ENCODE results near the gene TNFRSF1A.

The TNFRSF1A gene

GRCh38 chr12:6323340-6323994, 18.4 kb downstream of the TNFRSF1A start:
- DNase-seq: peak; percentile 61

DNA sequence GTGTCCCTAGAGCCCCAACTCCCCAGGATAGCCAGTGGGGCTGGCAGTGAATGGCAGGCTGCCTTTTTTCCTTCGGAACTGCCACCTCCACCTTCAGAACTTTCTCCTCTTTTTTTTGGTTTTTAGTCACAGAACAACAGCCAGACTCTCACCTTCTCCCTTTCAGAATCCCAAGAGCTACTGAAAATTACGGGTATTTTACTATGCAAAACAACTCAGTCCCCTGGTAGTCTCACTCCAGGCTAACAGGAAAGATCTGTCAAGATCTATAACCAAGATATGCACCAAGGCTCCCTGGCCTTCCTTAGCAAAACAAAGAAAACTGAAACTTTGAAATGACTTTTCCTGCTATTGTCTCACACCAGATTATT, 18.9 kb downstream of the TNFRSF1A start:
- no peak for DNase-seq

GRCh38 chr12:6322352-6322751, 19.5 kb downstream of the TNFRSF1A start:
- DNase-seq: no peak

GRCh38 chr12:6321905-6322304, 20.0 kb downstream of the TNFRSF1A start:
- DNase-seq: no peak

DNA sequence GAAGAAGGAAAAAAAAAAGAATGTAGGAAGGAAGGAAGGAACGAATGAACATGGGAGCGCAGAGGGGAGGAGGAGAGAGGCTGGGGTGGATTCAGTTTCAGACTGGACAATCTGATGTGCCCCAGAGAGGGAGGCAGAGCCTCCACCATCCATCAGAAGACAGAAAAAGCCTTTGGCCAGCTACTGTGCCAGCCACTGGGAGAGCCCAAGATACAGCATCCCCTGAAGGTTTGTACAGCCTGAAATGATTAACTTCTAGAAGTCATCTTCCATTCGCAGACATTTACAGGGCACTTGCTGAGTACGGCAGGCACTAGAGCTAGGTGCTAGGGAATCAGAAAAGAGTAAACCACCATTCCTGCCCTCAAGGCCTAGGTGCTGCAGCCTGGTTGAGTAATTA, 22.4 kb downstream of the TNFRSF1A start:
- DNase-seq: no peak

GRCh38 chr12:6318440-6318879, 23.4 kb downstream of the TNFRSF1A start:
- DNase-seq: no peak

DNA sequence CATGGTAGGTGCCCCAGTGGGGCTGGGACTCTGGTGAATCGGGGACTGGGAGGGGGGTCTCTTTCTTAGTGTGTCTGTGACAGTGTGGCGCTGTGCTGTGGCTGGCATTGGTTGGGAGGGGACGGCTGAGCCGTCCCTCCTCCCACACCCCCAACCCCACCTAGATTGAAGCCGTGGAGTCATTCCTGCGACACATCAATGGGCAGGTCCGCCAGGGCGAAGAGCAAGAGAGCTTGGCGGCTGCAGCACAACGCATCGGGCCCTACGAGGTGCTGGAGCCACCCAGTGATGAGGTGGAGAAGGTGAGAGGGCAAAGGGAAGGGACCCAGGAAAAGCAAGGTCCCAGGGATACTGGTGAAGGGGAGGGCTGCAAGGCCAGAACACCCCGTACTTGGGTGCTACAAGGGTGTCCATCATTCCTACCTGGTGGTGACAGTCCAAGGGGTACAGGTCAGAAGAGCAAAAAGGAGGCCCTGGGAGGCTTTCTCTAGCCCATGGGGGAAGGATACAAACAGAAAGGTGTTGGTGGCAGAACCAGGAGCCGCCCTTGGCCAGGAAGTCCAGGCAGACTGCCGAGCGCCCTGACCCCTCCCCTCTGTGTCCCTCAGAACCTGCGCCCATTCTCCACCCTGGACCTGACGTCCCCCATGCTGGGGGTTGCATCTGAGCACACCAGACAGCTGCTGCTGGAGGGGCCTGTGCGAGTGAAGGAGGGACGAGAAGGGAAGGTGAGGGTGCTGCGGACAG, 24.0 kb downstream of the TNFRSF1A start:
- DNase-seq: no peak

DNA sequence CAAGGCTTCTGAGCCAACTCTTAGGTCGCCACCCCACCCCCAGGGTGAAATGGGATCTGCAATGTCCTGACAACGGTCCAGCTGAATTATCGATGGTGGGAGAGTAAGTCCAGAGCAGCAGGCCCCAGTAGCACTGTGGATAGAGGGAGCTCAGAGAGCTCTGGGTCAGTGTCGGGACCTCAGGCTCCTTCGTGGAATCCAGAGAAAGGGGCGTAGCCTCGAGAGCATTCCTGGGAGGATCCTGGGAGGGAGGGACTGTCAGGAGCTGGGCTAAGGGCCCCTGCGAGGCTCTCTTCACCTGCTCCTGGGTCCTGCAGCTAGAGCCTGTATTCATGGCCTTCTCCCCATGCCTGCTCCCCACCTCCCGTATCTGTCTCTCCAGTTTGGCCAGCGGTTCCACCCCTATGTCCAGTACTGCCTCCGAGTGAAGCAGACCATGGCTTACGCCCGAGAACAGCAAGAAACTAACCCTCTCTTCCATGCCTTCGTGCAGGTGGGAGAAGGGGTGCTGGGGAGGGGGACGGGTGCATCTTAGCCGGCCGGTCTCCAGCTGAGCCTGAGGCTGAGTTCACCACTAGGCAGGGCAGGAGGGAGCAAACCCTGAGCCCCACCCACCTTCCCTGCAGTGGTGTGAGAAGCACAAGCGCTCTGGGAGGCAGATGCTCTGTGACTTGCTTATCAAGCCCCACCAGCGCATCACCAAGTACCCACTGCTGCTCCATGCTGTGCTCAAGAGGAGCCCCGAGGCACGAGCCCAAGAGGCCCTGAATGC, 24.8 kb downstream of the TNFRSF1A start:
- DNase-seq: no peak

- DNase-seq: no peak
These were observed 25.9 kb downstream of the TNFRSF1A start for GRCh38 chr12:6315704-6316597.

- DNase-seq: no peak
These were observed 26.7 kb downstream of the TNFRSF1A start for GRCh38 chr12:6315184-6315583.

- no peak for DNase-seq
These were observed 27.1 kb downstream of the TNFRSF1A start for GRCh38 chr12:6314776-6315175.

- no peak for DNase-seq
These were observed 28.4 kb downstream of the TNFRSF1A start for GRCh38 chr12:6313326-6313940.

- no peak for DNase-seq
These were observed 29.1 kb downstream of the TNFRSF1A start for GRCh38 chr12:6312529-6313325.

DNA sequence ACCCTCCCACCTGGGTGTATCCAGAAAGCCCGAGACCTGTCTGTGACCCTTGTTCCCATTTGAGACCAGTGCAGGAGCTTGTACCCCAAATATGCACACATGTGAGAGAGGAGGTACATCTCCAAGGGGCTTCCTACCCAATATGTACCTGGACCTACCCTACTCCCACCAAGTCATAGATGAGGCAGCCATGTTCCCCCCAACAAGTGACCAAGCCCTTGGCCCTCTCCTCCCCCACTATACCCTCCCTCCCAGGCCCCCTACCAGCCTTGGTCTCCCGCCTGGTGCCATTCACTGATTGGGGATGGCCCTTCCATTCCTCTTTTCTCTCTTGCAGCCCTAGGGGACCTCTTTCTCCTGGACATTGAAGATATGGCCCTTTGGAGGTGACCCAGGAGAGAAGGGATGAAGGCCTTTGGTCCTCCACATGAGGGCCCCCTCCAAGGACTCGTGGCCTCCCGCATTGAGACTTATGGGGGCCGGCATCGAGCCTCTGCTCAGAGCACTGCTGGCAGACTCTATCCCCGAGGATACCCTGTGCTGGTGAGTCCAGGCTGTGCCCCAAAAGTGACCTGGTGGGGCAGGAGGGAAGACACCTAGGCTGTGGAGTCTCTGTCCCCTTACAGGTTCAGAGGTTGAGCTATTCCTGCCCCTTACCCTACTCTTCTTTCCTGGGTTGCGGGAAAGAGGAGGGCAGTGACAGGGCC, 29.9 kb downstream of the TNFRSF1A start:
- DNase-seq: no peak

- no peak for DNase-seq
These were observed 30.9 kb downstream of the TNFRSF1A start for GRCh38 chr12:6310771-6311610.

DNA sequence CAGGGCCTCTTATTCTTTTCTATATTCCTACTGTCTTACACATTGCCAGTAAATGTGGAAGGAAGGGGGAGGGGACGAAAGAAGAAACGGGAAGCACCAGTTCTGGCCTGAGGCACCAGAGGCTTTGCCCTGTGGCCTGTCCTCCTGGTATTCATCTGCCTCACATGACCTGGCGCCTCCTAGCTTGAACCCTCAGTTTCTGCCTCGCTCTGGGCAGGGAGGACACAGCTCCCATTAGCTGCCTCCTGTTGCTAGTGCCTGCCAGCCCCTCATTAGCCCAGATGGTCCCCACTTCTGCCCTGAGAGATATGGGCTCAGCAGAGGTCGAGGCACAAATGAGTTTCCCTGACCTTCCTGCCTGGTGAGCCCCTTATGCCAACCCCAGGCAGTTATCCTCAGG, 34.3 kb downstream of the TNFRSF1A start:
- DNase-seq: no peak

DNA sequence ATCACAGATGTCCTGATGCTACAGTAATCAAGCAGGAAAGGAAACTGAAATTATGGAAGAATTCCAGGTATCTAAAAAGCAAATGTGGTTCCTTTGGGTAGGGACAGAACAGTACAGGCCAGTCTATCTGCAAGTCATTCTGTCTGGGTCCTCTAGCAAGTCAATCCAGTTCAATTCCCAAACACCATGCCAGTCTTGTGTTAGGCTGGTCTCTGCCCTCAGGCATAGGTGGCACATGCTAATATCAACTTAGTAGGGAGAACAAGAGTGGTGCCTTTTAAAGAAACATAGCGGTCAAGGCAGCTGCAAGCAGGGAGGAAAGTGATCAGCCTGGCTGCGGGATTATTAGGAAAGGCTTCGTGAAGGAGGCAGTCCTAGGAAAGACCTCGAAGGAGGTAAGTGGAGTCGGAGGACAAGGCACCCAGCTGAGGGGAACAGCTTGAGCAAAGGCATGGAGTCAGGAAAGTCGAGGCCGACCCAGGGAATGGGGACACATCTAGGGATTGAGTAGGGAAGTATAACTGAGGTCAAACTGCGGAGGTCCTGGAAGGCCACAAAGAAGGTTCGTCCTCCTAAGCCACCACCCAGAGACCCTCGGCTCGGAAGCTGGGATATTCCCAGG, 35.2 kb downstream of the TNFRSF1A start:
- DNase-seq: no peak

DNA sequence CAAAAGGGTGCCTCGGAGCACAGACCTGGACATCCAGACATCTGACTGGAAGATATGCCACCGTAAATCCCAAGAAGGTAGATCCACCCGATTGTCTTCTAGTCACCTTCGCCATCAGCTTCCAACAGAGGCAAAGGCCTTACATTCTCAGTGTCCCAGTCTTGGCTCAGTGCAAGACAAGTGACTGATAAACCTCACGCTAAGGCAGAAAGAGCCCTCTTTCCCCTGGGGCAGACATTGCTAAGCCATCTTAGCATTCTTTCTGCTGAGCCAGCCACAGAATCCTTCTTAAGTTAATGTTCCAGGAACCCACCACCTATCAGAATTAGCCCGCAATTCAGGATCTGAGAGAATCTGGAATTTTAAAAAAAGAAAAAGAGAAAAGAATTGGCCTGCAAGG, 35.7 kb downstream of the TNFRSF1A start:
- no peak for DNase-seq

- no peak for DNase-seq
These were observed 38.8 kb downstream of the TNFRSF1A start for GRCh38 chr12:6303071-6303470.
